ENCODE measurements around the gene SEMA5A. TPM values are rescaled to one million over a fixed set of nuclear protein-coding genes. Genes with fewer than 3 reads are reported as not detected.

The SEMA5A gene
- total and polyA plus RNA-seq, 11 donors, result 4.6 to 71.5 (median 33.8) TPM

GRCh38 chr5:9498541-9499497 is 47.1 kb downstream of the SEMA5A start:
- no peaks in the 10 kb centered on the region for H3K27me3 ChIP-seq
- DNase-seq (no peak), ATAC-seq (no peak)
- H3K4me3 ChIP-seq, result no peak overlapping the region
- TF ChIP-seq POLR2A (IDR thresholded peaks at IDR 0.05) (no peak), CTCF (IDR thresholded peaks at IDR 0.05) (peak in 7 of 12 donors; percentile 12 to 40 (median 23))
- no peaks in the 10 kb centered on the region for H3K36me3 ChIP-seq
- intact Hi-C loops (cut with DNase I), result loop anchor here in 3 of 10 donors (5.0 to 10.0 kb wide), 3 partner anchors 104 to 137 kb away; no protein-coding TSS in a partner anchor
- H3K27ac ChIP-seq, result peak overlapping the region in 2 of 12 donors; percentile 7 to 32
- H3K4me1 ChIP-seq, result peaks cover 0 to 40% (median 19%) of the 10 kb centered on the region in 12 donors
- 83 to 86% (median 84%) methylated on average over 14 of the region's 14 CpGs for WGBS, 4 donors
- H3K9me3 ChIP-seq, result no peaks in the 10 kb centered on the region

GRCh38 chr5:9497347-9497746 is 48.5 kb downstream of the SEMA5A start:
- DNase-seq (no peak), ATAC-seq (peak in 2 of 4 donors; percentile 20 to 65)
- Histone ChIP-seq H3K4me1 (peaks cover 0 to 30% (median 8%) of the 10 kb centered on the region in 12 donors), H3K9me3 (no peaks in the 10 kb centered on the region), H3K36me3 (no peaks in the 10 kb centered on the region), H3K27me3 (no peaks in the 10 kb centered on the region), H3K27ac (no peak overlapping the region), H3K4me3 (no peak overlapping the region)
- intact Hi-C loops (cut with DNase I), result loop anchor here in 3 of 10 donors (5.0 to 10.0 kb wide), 3 partner anchors 103 to 135 kb away; no protein-coding TSS in a partner anchor
- 47 to 72% (median 68%) methylated on average over 8 of the region's 8 CpGs for WGBS, 4 donors
- TF ChIP-seq CTCF (IDR thresholded peaks at IDR 0.05) (no peak), POLR2A (IDR thresholded peaks at IDR 0.05) (no peak)

GRCh38 chr5:9496801-9497200 is 49.1 kb downstream of the SEMA5A start:
- TF ChIP-seq CTCF (IDR thresholded peaks at IDR 0.05), result no peak
- TF ChIP-seq POLR2A (IDR thresholded peaks at IDR 0.05), result no peak
- no peak for DNase-seq
- no peak overlapping the region for H3K27ac ChIP-seq
- H3K4me1 ChIP-seq, result peaks cover 0 to 28% (median 3%) of the 10 kb centered on the region in 12 donors
- no peaks in the 10 kb centered on the region for H3K27me3 ChIP-seq
- WGBS, 4 donors, result 35 to 51% (median 48%) methylated on average over 1 of the region's 1 CpG
- no peaks in the 10 kb centered on the region for H3K36me3 ChIP-seq
- H3K9me3 ChIP-seq, result no peaks in the 10 kb centered on the region
- ATAC-seq, result no peak
- intact Hi-C loops (cut with DNase I), result loop anchor here in 3 of 10 donors (5.0 to 10.0 kb wide), 3 partner anchors 102 to 134 kb away; no protein-coding TSS in a partner anchor
- H3K4me3 ChIP-seq, result no peak overlapping the region

- WGBS, 4 donors, result 72 to 92% (median 82%) methylated on average over 4 of the region's 4 CpGs
- no peak for TF ChIP-seq CTCF (IDR thresholded peaks at IDR 0.05)
- TF ChIP-seq POLR2A (IDR thresholded peaks at IDR 0.05), result no peak
- Histone ChIP-seq H3K4me3 (no peak overlapping the region), H3K4me1 (peaks cover 0 to 28% (median 0%) of the 10 kb centered on the region in 12 donors), H3K27me3 (no peaks in the 10 kb centered on the region), H3K27ac (no peak overlapping the region), H3K36me3 (no peaks in the 10 kb centered on the region), H3K9me3 (no peaks in the 10 kb centered on the region)
- no peak for DNase-seq
- intact Hi-C loops (cut with DNase I), result loop anchor here in 3 of 10 donors (5.0 to 10.0 kb wide), 3 partner anchors 100 to 133 kb away; no protein-coding TSS in a partner anchor
- no peak for ATAC-seq
Observed at GRCh38 chr5:9495121-9495520, 50.8 kb downstream of the SEMA5A start.
